ENCODE results near the gene VPS37C. TPM values are rescaled to one million over a fixed set of nuclear protein-coding genes. Genes with fewer than 3 reads are reported as not detected.
"Not testable (repeated sequence)": the region's sequence is repeated elsewhere in the genome, so short reads cannot be mapped to it uniquely, and the experiment has no call there.

VPS37C gene
- total RNA-seq, 1 donor from 2014 or later, result 30.2 TPM

- ATAC-seq, result no peak
- Histone ChIP-seq H3K36me3 (no peaks in the 10 kb centered on the region), H3K27me3 (no peaks in the 10 kb centered on the region), H3K27ac (no peak overlapping the region), H3K4me3 (no peak overlapping the region), H3K4me1 (no peaks in the 10 kb centered on the region), H3K9me3 (no peaks in the 10 kb centered on the region)
- intact Hi-C loops (cut with DNase I), result no loop called here
- no peak for TF ChIP-seq CTCF (IDR thresholded peaks at IDR 0.05)
- DNase-seq, result no peak
These were observed 62.4 kb downstream of the VPS37C start for GRCh38 chr11:61098778-61099177.

DNA sequence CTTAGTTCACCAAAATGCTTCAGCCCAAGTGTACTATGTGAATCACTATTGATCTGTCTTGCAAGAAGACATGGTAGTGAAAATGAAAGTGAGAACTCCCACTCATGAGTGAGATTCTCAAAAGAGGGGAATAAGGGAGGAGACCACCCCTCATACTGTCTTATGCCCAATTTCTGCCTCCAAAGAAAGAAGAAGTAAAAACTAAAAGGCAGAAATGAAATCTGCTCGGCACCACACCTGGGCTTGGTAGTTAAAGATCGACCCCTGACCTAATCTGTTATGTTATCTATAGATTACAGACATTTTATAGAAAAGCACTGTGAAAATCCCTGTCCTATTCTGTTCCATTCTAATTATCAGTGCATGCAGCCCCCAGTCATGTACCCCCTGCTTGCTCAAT is 63.0 kb downstream of the VPS37C start:
- ATAC-seq; intact Hi-C loops (cut with DNase I); H3K4me1 ChIP-seq: not testable (repeated sequence)

GRCh38 chr11:61095021-61095420 is 66.2 kb downstream of the VPS37C start:
- TF ChIP-seq CTCF (IDR thresholded peaks at IDR 0.05), result no peak
- intact Hi-C loops (cut with DNase I), result no loop called here

More for the DNA sequence above, 63.0 kb downstream of the VPS37C start:
- H3K4me3 ChIP-seq, H3K27me3 ChIP-seq, DNase-seq, H3K9me3 ChIP-seq, H3K27ac ChIP-seq, H3K36me3 ChIP-seq: not testable (repeated sequence)

GRCh38 chr11:61094167-61094566 is 67.1 kb downstream of the VPS37C start:
- H3K4me1 ChIP-seq, result peaks cover 10% of the 10 kb centered on the region
- ATAC-seq; H3K9me3 ChIP-seq; DNase-seq; H3K27me3 ChIP-seq; H3K27ac ChIP-seq; H3K4me3 ChIP-seq; intact Hi-C loops (cut with DNase I); H3K36me3 ChIP-seq: not testable (repeated sequence)

More at GRCh38 chr11:61095021-61095420, 66.2 kb downstream of the VPS37C start:
- DNase-seq, result no peak
- no peaks in the 10 kb centered on the region for H3K9me3 ChIP-seq
- no peak overlapping the region for H3K4me3 ChIP-seq
- H3K27me3 ChIP-seq, result no peaks in the 10 kb centered on the region
- H3K4me1 ChIP-seq, result peaks cover 10% of the 10 kb centered on the region
- no peak overlapping the region for H3K27ac ChIP-seq
- no peak for ATAC-seq
- H3K36me3 ChIP-seq, result no peaks in the 10 kb centered on the region

DNA sequence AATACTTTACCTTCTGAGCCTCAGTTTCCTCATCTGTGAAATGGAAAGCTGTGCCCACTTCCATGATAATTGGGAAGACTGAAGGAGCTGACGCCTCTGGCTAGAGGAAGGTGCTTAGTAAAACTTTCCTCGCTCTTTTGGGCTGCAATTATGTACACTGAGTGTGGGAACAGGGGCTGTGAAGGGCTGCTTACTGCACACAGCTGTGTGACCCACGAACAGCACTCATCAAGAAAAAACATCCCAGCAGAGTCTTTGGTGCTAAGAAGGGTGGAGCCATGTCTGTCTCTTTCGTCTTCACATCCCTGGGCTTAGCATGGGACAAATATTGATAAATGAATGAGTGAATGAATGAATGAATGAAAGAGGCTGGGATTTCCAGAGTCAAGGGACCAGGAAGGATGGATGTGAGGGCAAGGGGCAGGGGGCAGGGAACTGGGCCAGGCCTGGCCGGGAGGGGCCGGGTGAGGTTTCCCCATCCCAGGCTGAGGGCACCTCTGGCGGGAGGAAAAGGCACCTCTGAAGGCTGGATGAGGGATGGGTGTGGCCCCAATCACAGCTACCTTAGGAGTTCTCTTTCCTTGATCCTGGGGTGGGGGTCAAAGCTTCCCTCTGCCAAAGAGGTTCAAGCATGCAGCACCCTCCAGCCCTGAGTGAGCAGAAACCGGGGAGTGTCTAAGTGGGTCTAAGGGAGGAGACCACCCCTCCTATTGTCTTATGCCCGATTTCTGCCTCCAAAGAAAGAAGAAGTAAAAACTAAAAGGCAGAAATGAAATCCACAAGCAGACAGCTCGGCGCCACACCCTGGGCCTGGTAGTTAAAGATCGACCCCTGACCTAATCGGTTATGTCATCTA is 68.1 kb downstream of the VPS37C start:
- TF ChIP-seq CTCF (IDR thresholded peaks at IDR 0.05), result no peak
- ATAC-seq (peak; percentile 72), DNase-seq (no peak)
- intact Hi-C loops (cut with DNase I), result no loop called here
- H3K27me3 ChIP-seq, result no peaks in the 10 kb centered on the region
- no peaks in the 10 kb centered on the region for H3K9me3 ChIP-seq
- H3K4me1 ChIP-seq, result peaks cover 10% of the 10 kb centered on the region
- H3K27ac ChIP-seq, result no peak overlapping the region
- no peak overlapping the region for H3K4me3 ChIP-seq
- H3K36me3 ChIP-seq, result no peaks in the 10 kb centered on the region

DNA sequence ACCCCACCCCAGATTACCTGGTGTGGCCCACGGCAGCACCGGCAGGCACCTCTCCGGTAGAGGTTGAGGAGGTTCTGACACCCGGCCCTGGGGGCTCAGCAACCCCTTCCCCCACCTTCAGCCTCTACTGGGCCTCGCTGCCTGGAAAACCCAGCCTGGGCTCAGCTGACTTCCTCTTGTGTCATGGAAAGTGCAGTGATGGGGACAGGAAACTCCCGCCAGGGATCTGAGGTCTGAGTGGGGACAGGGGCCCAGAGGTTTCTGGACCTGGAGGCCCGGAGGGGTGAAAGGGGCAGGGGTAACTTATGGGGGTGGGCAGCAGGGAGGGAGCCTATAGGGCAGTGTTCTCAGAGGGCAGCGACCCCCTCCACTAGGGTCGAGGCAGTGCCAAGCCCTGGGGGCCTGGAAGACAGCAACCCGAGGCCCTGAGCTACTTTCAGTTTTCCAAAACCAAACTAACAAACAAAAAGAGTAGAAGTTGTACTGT is 68.9 kb downstream of the VPS37C start:
- ATAC-seq (peak; percentile 61), DNase-seq (no peak)
- Histone ChIP-seq H3K9me3 (no peaks in the 10 kb centered on the region), H3K36me3 (no peaks in the 10 kb centered on the region), H3K27me3 (no peaks in the 10 kb centered on the region), H3K4me1 (peaks cover 10% of the 10 kb centered on the region), H3K4me3 (no peak overlapping the region), H3K27ac (no peak overlapping the region)
- no peak for TF ChIP-seq CTCF (IDR thresholded peaks at IDR 0.05)
- intact Hi-C loops (cut with DNase I), result no loop called here

Measured in upper lobe of right lung (tissue), 1 donor.